A673 (cell line): ENCODE results near the gene DPYD. TPM values are rescaled to one million over a fixed set of nuclear protein-coding genes. Genes with fewer than 3 reads are reported as not detected.

Experiments used
- BruUV-seq: library from RNA; stranded (reverse); fragments of 400-500 nt; replicated peaks from 2 replicates; lab custom pipeline; 2021; lab: Mats Ljungman, UMichigan
- CTCF ChIA-PET: fragments of 300-600 bp; sonication (Branson Sonifier 250); formaldehyde crosslinking; loops from one replicate; lab custom pipeline; 2022; ENCODE audit warnings: antibody characterized with exemption; lab: Charles Lee
- POLR2A ChIA-PET: fragments of 300-600 bp; sonication (Branson Sonifier 250); formaldehyde crosslinking; loops from one replicate; lab custom pipeline; 2022; ENCODE audit warnings: antibody characterized with exemption; ENCODE audit not compliant: low non-redundant PET; lab: Charles Lee
- DNase-seq: peaks from one replicate; pipeline ENCODE4 v3.0.0-alpha.2; 2015; ENCODE audit warnings: low spot score
- H3K27ac ChIP-seq: fragments of 200-600 bp; sonication (generic); 2 replicates; pipeline ENCODE4 v1.5.1; 2016; ENCODE audit warnings: mixed run types, low read depth, mild to moderate bottlenecking, mixed read lengths, antibody characterized with exemption, low read length; ENCODE audit not compliant: poor library complexity, severe bottlenecking
- H3K27me3 ChIP-seq: fragments of 200-600 bp; sonication (generic); replicated peaks from 2 replicates; pipeline ENCODE4 v1.6.1; 2017; ENCODE audit warnings: mixed run types, low read depth, mild to moderate bottlenecking, mixed read lengths, antibody characterized with exemption, low read length; ENCODE audit not compliant: insufficient read depth, poor library complexity
- H3K36me3 ChIP-seq: fragments of 200-600 bp; sonication (generic); 2 replicates; pipeline ENCODE4 v1.6.1; 2016; ENCODE audit warnings: mixed run types, mild to moderate bottlenecking, mixed read lengths, antibody characterized with exemption, low read length; ENCODE audit not compliant: insufficient read depth, poor library complexity, severe bottlenecking
- H3K4me1 ChIP-seq: fragments of 200-600 bp; sonication (generic); 2 replicates; pipeline ENCODE4 v1.6.1; 2017; ENCODE audit warnings: mixed run types, mild to moderate bottlenecking, mixed read lengths, antibody characterized with exemption, low read length; ENCODE audit not compliant: insufficient read depth, poor library complexity, severe bottlenecking
- H3K4me3 ChIP-seq: fragments of 200-600 bp; sonication (generic); 2 replicates; pipeline ENCODE4 v1.5.1; 2016; ENCODE audit warnings: low read depth, mixed run types, mild to moderate bottlenecking, mixed read lengths, low read length; ENCODE audit not compliant: poor library complexity, severe bottlenecking
- H3K9me3 ChIP-seq: fragments of 200-600 bp; sonication (generic); 2 replicates; pipeline ENCODE4 v1.6.1; 2016; ENCODE audit warnings: mixed run types, low read depth, mild to moderate bottlenecking, mixed read lengths, antibody characterized with exemption, low read length; ENCODE audit not compliant: poor library complexity, severe bottlenecking
- EZH2 ChIP-seq: fragments of 200-600 bp; sonication (generic); IDR thresholded peaks from 2 replicates; pipeline ENCODE4 v1.6.1; 2017; ENCODE audit warnings: borderline replicate concordance, low read depth, mild to moderate bottlenecking, mixed read lengths, antibody characterized with exemption, low read length; ENCODE audit not compliant: poor library complexity, severe bottlenecking
- intact Hi-C: fragments of 100-400 bp; cut with micrococcal nuclease; formaldehyde crosslinking; loops from one replicate; pipeline ENCODE4 v1.10.0; 2022; ENCODE audit not compliant: unreplicated experiment
- total RNA-seq: library from RNA; stranded (reverse); gene quantifications from 2 replicates; pipeline ENCODE4 v1.2.3, GENCODE V29; 2021
- TF ChIP-seq, protein P1 (sequence below): fragments of 300-800, 200-600 bp; sonication (generic); conservative IDR thresholded peaks from 2 replicates; pipeline ENCODE4 v1.5.1; 2017; ENCODE audit warnings: low read depth, mild to moderate bottlenecking, antibody characterized with exemption, low read length, moderate library complexity, mixed read lengths

DPYD gene
- total RNA-seq, 1 experiment from 2014 or later: 13.4 TPM

DNA sequence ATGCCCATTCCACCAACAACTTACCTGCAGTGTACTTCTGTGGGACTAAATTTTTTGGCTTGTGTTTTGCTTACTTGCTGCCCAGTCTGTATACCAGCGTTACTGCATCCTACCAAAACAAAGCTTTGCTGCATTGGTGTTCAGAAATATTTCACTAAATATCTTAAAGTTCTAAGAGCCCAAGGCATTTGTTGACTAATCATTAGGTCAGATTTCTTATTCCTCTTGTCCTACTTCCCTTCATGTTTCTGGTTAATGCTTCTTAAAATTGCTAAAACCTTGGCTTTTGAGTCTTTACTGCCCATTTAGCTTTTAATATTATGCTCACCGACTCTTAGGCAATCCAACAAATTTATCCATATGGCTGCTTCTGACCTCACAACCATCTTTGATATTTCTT lies 161.8 kb downstream of the DPYD start:
- intact Hi-C loops: no loop called here
- CTCF ChIA-PET: no interaction called here
- Histone ChIP-seq H3K36me3 (no peaks in the 10 kb centered on the region), H3K4me3 (no peak overlapping the region), H3K27me3 (no peaks in the 10 kb centered on the region), H3K4me1 (peaks cover 11% of the 10 kb centered on the region), H3K27ac (no peak overlapping the region), H3K9me3 (no peaks in the 10 kb centered on the region)
- no peak for DNase-seq
- POLR2A ChIA-PET: no interaction called here
- no TSS peak for BruUV-seq
- no peak for TF ChIP-seq EZH2
- TF ChIP-seq, protein P1, sequence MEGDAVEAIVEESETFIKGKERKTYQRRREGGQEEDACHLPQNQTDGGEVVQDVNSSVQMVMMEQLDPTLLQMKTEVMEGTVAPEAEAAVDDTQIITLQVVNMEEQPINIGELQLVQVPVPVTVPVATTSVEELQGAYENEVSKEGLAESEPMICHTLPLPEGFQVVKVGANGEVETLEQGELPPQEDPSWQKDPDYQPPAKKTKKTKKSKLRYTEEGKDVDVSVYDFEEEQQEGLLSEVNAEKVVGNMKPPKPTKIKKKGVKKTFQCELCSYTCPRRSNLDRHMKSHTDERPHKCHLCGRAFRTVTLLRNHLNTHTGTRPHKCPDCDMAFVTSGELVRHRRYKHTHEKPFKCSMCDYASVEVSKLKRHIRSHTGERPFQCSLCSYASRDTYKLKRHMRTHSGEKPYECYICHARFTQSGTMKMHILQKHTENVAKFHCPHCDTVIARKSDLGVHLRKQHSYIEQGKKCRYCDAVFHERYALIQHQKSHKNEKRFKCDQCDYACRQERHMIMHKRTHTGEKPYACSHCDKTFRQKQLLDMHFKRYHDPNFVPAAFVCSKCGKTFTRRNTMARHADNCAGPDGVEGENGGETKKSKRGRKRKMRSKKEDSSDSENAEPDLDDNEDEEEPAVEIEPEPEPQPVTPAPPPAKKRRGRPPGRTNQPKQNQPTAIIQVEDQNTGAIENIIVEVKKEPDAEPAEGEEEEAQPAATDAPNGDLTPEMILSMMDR: no peak

DNA sequence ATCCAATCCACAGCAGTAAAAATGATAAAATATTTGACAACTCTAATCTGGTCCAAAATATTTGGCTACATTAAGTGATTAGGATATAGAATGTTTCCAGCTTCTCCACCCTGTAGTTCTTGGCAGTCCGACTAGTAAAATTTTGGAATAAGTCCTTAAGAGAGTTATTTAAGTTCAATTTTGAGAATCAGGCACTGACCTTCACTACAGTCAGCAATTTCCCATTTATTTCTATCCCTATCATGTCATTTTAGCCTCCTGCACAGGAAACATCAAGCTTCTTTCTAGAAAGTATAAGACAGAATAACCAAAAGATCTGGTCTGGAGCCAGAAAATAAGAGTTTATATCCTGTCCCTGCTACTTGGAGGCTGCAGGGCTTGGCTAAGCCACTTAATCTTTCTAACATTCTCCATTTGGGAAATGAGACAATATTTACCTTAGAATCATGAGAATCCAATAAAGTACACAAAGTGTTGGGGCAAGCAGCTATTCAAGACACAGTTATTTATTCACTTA lies 162.2 kb downstream of the DPYD start:
- BruUV-seq: no TSS peak
- Histone ChIP-seq H3K9me3 (no peaks in the 10 kb centered on the region), H3K27me3 (no peaks in the 10 kb centered on the region), H3K4me1 (peaks cover 11% of the 10 kb centered on the region), H3K4me3 (no peak overlapping the region), H3K36me3 (no peaks in the 10 kb centered on the region), H3K27ac (no peak overlapping the region)
- TF ChIP-seq EZH2: no peak
- TF ChIP-seq, protein P1: no peak
- ChIA-PET POLR2A (no interaction called here), CTCF (no interaction called here)
- intact Hi-C loops: no loop called here
- peak; percentile 29 for DNase-seq

DNA sequence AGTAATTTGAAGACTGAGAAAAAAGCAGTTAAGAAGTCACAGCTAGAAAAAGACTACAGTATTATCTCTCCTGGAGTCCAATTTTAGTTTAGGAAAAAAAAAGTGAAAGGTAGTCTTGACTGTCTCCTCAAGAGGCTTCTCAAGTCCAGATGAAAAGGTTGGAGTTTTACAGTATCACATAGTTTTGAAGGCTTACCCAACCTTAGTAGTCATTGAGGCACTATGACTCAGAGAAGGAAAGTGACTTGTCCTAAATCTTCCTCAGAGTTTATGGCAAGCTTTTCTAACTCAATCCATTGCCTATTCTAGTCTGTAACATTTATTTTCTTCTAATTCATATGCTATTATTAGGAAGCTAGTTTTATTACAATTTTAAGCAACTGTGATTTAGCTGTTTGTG lies 174.9 kb downstream of the DPYD start:
- H3K4me3 ChIP-seq: no peak overlapping the region
- intact Hi-C loops: no loop called here
- no peaks in the 10 kb centered on the region for H3K9me3 ChIP-seq
- ChIA-PET CTCF (no interaction called here), POLR2A (no interaction called here)
- TF ChIP-seq EZH2: no peak
- TF ChIP-seq, protein P1: no peak
- H3K36me3 ChIP-seq: no peaks in the 10 kb centered on the region
- no peaks in the 10 kb centered on the region for H3K4me1 ChIP-seq
- no TSS peak for BruUV-seq
- DNase-seq: no peak
- no peak overlapping the region for H3K27ac ChIP-seq
- H3K27me3 ChIP-seq: no peaks in the 10 kb centered on the region
